ENCODE measurements around the gene CLEC16A.

CLEC16A gene

DNA sequence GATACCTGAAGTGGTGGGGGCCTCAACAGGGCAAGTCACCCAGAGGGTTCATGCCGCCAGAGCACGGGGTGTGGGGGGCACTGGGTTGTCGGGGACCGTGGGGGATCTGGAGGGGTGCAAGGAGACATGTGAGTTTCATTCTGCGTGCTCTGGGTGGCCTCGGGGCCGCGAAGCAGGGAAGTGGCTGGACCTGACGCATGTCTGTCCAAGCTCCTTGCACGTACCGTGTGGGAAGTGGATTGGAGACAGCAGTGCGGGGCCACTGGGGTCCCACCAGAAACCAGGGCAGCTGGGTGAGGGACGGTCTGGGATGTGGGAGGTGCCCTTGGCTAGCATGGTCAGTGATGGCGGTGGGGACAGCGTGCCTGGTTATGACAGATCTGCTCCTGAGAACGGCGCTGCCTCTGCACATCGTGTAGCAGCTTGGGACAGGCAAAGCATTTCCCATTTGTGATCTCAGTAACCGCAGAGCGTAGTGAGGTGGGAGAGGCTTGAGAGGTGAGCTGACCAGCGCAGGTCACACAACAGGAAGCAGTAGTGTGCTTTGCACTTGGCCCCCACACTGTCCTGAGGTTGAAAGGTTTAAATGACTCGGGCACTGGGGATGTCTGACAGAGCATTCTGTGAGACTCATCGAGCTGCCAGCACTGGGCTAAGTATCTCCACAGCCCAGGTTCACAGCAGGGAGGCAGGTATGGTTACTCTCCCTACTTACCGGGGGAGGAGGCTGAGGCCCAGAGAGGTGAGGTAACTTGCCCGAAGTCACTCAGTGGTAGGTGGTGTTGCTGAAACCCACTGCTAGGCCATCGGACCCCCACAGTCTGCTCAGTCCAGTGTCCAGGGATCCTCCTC lies 197.3 kb downstream of the CLEC16A start:
- no peak for DNase-seq (ENCODE audit: low read depth)

DNA sequence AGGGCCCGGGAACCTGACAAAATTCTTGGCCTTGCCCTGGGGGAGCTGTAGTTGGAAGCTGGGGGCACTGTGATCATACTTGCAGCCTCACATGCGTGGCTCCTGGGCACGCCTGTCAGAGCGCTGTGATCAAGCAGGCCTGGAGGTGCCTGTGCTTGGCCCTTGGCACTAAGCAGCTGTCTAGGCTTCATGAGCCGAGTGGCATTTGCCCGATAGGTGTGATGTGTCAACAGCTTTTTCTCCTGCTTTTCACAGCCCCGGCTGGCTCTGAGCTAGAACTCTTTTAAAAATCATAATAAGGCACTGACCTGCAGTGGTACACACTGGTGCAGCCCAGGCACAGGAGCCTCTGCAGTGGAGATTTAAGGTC lies 197.9 kb downstream of the CLEC16A start:
- DNase-seq (ENCODE audit: low read depth): no peak

DNA sequence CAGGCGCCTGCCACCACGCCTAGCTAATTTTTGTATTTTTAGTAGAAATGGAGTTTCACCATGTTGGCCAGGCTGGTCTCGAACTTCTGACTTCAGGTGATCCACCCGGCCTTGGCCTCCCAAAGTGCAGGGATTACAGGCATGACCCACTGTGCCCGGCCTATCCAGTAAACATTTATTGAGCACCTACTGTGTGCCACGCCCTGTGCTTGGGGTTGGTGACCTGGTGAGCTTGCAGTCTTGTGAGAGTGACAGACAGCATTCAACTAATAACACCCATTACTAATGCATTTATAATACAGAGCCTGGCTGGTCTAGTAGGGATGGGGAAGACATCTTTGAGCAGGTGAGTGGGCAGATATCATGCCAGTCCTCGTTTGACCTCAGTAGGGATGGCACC lies 198.6 kb downstream of the CLEC16A start:
- no peak for DNase-seq (ENCODE audit: low read depth)

DNA sequence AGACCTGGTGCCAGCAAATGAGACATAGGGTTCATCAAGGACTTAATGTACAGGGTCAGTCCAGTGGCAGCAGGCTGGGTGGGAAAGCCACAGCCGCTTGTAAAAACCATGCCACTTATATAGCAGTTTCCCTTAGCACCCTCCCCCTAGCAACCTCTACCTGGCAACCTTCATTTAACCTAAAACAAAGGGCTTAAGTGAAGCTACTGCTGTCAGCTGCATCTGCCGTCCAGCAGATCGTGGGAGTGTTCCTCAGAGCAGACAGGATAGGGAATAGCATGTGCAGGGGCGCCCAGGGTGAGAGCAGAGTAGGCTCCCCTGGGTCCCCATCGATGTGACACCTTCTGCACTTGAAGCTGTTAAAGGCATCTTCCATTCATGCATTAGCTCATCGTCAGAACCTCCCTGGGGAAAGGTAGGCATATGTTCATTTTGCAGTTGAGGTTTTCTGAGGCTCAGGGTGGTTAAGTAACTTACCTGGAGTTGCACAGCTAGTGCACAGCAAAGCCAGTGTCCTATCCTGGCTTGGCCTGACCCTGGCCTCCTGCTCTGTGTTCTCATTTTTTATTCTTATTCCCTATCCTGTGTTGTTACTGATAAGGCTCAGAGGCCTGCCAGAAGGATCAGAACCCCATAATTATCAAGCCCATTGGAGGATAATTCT lies 199.1 kb downstream of the CLEC16A start:
- no peak for DNase-seq (ENCODE audit: low read depth)

DNA sequence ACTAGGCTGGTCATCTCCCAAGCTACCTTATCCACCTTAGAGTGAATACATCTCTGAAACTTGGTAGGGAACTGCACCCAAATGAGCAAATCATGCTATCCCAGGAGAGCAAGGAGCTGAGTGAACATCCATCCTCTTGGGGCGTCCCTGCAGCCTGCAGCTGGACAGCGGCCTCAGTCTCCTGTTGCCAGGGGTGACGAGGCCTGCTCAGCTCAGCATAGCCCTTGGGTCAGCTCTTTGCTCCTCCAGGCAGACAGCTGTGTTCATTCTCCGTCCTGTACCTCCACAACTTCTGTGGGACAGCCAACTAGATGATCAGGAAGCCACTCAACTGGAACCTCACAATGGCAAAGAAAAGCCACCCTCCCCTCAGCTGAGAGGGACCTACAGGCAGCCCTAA lies 199.8 kb downstream of the CLEC16A start:
- no peak for DNase-seq (ENCODE audit: low read depth)

DNA sequence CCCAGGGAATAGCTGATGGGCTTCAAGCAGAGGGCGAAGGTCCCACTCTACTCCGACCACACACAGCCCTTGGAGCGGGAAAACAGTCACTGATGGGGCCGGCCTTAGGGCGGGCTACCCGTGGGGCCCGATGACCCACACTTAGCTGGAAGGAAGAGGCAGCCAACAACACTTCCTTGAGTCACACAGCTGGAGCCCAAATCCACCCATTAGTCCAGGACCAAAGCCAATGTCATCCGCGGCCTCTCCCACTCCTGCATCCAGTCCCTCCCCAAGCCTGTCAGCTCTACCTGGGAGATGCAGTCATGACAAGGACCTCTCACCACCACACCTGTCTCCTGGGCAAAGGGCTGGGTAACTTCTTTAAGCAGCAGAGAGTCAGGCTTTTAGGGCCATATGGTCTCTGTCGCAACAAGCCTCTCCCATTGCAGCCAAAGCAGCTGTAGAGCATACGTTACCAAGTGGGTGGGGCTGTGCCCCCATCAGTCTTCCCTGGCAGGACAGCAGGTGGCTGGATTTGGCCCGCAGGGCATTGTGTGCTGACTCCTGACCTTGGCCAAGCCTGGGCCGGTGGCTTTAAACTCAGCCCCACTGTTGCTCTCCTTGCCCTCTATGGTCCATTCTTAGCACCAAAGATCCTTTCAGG lies 200.9 kb downstream of the CLEC16A start:
- DNase-seq (ENCODE audit: low read depth): no peak

DNA sequence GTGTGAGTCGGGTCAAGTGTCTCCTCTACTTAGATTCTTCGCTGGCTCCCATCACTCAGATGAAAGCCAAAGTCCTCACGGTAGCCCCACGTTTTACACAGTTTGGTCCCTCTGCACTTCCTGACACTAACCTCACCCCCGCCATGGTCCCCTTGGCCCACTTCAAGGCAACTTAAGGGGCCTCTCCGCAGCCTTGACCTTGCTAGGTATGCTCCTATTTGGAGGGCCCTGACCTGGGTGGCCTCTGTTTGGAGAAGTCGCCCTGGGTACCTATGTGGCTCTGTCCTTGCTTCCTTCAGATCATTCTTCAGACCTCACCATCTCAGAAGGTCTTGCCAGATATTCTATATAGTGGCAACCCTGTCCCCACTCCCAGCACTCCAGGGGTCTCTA lies 201.5 kb downstream of the CLEC16A start:
- DNase-seq (ENCODE audit: low read depth): no peak

DNA sequence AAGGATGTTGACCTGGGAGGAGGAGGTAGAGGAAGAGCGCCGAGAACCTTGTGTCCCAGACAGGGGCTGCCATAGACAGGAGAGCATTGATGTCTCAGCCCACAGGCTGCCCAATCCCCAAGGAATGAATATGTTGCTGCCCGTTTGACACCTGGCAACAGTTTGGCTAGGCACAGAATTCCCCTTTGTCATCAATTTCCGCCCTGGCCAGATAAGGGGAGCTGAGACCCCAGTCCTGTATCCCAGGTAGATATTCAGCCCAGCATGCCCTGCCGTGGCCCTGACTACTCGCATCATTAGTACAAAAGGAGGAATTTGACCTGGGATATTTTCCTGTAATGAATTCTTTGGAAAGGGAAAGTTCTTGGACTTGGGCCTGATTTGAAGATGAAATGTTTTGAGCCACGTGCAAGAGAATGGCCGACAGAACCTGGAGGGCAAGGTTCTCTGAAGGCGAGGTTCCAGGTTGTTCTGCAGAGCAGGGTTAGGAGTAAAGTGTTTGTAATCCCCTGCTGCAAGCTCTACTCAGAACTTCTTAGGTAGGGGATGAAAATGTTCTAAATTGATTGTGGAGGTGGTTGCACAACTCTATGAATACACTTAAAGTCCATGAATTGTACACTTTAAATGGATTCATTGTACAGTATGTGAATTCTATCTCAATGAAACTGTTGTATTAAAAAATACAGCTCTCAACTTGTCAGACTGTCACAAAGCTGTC lies 202.8 kb downstream of the CLEC16A start:
- DNase-seq (ENCODE audit: low read depth): no peak

DNA sequence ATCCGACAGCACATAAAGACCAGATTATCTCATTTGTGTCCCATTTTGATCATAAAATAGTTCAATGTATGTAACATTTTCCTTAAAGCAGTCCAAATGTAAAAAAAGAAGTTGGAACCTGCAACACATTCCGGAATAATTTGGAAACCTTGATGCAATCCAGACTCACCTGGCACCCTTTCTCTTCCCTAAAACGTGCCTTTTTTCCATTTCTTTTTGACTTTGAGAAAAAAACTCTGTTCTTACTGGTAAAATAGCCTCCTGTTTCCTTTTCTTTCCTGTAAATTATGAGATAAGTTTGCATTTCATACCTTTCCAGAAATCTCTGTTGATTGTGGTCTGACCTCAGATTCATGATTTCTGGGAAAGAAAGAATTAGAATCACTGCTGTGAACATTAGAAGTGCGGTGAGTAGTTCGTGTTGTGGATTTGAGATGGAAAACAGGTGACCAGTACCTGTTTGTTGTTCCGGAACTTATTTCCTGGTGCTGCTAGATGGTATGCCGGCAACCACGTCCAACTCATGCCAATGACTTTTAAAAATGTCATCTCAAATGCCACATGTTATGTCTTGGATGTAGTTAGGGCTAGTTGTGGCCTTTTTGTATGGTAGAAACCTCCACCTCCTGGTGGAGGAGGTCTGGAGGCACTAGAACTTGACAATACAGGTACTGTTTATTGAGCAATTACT lies 203.5 kb downstream of the CLEC16A start:
- DNase-seq (ENCODE audit: low read depth): no peak

DNA sequence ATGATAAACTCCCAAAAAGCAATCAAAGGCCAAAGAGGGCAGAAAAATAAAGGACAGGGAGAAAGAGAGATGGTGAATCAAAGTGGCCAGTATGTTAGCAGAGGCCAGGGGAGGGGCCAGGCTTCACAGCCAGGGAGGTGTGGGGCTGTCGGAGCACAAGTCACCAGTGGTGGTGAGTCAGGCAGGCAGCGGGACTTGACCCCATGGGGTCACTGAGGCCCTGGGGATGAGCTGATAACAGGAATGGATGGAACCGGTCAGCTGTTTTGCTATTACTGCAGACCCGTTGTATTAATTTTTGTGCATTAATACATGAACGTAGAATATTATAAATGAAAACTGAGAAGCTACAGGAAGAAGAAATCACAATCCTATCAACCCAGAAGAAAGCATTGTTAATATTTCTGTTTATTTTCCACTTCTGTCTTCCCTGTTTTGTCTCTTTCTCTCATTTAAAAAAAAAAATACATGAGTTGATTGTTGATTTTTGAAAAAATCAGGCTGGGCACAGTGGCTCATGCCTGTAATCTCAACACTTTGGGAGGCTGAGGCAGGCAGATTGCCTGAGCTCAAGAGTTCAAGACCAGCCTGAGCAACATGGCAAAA lies 204.8 kb downstream of the CLEC16A start:
- DNase-seq (ENCODE audit: low read depth): no peak

DNA sequence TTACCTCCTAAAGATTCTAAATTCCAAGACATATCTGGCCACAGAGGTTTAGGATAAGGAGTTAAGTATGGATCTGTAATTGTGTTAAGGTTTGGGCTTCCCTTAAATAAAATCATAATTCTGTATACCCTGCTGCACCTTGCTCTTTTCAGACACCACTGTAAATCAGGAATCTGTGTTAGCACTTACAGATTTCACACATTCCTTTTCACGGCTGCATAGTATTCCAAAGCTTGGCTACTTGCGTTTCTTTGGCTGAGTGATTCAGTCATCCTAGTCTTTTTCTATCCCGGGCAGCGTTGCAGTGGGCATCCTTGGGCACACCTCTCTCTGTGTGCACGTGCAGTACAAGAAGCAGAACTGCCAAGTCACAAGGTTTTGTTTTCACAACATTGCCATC lies 205.8 kb downstream of the CLEC16A start:
- no peak for DNase-seq (ENCODE audit: low read depth)

DNA sequence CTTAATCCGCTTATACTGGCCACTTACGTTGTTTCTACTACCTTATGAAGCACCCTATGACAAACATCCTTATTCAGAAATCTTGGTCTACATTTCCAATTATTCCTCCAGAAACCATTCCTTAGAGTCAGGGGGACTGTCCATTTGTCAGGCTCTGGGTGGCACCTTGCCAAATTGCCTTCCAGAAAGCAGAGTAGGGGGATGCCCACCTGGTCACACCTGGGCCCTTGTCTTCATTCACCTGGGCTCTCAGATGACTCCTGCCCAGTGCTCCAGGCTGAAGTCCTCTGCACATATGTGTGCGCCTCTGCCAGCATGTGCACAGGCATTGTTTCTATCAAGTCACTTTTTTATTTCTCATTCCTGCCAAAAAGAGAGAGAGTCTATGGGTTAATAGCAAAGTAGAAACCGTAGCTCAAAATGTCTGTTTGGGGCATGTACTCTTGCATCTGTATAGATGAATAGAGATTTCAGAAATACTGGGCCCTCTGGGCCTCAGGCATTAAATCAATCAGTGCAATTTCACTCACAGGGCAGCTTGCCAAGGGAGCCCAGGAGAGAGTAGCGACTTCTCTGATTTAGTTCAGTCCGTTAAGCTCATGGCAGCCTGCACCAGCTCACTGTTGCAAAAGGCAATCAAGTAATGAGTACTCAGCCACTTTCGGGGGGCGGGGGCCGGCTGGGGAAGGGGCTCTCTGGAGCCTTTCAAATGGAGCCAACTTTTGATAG lies 207.0 kb downstream of the CLEC16A start:
- DNase-seq (ENCODE audit: low read depth): no peak

DNA sequence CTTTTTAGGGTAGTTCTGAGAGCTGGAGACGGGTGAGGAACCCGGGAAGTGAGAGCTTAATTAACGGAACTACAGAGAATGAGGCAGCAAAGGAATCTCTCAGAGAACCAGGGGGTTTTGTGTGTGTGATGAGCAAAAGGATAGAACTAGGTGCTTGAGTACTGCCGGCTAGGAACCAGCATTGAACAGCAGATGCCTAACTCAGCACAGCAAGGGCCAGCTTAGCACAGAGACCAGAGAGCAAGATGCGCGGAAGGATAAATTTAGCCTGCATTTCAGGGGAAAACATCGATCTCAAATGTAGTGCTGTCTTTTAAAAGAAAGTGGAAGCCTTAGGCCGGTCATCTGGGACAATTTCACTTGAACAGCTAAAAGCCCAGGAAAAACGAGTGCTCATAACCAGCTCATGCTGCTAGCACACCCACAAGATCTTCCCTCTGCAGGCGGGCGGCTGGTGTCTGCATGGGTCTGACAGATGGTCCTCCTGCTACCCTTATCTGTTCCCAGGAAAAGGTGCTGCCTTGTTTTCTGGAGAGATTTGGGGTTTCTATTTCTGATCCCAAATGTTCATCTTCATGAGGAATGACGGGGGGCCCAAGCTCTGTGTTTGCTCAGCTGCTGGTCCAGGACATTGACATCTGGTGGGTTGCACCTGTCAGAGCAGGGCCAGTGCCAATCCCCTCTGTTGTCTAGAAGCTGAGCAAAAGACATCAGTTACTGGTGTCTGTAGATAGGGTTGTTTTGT lies 207.7 kb downstream of the CLEC16A start:
- DNase-seq (ENCODE audit: low read depth): no peak

DNA sequence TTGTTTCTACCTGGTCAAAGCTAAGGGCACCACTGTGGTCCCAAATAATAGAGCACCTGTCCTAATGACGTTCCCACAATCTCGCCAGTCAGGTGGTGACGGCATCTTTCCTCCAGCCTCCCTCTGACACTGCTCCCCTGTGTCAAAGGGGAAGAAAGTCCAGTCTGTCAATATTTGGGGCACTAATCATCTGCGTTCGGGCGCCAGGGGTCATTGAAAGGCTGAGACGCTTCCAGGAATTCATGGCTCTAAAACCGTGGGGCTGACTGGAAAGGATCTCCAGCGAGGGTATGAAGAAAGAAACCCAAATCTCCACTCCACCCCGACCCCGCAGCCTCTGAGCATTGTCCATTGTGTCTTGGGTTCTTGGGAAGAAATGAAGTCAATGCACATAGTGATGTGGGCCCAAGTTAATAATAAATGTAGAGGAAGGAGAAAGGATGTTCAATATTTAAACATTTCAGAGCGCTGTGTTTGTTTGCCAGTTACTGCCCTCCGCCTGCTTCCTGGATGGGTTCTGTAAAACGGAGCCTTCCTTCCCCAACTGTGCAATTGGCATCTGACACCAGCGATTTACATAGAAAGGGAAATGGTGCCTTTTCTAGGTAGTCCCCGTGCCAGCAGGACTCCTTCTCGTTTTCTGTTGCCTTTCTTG lies 208.4 kb downstream of the CLEC16A start:
- DNase-seq (ENCODE audit: low read depth): no peak

DNA sequence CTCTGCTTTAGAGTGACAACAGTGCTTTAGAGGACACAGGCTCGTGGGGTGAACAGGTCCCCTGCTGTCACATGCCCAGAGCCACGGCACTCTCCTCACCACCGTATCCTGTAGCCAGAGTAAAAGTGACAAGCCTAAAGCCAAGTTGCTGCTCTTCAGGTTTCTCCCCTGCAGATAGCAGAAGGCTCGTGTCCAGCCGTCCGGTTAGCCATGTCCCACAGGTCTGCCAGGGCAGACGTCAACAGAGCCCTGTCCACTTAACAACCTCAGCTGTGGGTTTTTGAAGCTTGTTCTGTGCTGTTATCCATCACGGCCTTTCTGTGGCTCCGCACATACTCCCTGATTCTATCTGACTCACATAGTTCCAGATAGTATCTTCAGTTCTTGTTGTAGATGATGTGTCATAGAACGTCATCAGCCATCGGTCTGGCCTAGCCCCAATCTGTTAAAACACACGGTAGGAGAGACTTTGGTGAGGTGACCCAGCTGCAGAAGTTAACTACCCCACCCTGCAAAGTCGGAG lies 211.0 kb downstream of the CLEC16A start:
- DNase-seq (ENCODE audit: low read depth): peak; percentile 24

DNA sequence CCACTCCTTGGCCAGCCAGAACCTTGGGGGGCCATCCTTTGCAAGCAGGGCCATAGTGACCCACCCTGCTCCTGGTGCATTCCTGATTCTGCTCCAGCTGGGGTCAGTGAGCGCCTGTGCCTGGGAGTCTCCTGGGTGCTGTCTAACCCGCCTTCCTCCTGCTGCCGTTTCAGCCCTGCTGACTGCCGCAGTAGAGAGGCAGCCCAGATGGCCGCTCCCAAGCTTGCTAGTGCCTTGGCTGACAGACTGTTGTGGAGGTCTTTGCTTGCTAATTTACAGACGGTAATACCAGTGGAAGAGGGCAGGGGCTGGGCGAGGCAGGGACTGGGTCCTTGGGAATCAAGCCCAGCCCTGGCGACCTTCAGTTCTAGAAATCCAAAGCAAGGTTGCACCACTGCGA lies 212.0 kb downstream of the CLEC16A start:
- DNase-seq (ENCODE audit: low read depth): no peak

DNA sequence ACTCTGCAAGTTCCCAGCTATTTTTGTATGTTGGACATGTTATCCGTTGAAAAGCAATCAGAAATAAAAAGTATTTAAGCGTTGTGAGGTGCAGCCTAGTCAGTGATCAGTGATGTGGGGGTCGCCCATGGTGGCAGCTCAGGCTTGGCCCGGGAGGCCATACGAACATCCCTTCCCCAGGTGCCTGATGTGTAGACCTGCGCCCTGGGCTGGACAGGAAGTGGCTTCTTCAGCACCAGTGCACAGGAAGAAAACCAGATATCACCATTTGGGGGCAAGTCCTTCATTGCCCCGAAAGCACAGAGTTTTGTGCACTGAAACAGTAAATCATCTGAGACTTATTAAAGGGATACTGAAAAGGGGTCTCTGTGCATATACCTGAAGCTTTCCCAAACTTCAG lies 212.8 kb downstream of the CLEC16A start:
- DNase-seq (ENCODE audit: low read depth): no peak

DNA sequence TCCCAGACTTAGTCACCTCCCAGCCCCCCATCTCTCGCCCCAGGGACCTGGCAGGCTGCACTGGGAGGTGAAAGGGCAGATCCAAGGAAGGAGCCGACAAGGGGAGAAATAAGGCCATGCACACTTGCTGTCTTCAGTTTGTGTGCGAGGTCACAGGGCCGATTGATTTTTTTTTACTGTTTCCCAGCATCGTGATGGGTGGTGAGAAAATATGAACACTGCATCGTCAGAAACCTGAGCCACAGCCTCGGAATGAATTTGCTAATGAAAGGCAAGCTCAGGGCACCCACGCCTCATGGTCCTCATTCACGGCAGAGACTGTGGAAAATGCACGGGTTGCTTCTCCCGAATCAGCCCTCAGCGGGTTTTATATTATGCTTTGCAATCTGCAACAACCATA lies 213.7 kb downstream of the CLEC16A start:
- DNase-seq (ENCODE audit: low read depth): no peak

DNA sequence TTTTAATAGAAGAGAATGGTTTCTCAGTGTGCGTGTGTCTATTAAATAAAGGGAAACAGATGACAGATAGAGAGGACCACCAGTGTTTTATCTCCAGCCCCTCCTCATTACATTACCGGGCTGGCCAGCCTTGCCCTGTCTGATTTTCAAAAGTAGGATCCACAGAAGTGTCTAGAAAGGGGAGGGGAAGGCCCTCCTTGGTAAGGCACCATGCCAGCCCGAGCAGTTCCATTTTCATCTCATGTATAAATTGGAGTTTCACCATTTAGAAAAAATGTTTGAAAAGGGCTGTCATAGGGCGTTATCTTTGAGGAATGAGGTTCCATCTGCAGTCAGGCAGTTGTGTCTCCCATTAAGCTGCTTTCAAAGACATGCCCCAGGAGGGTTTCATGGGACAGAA lies 214.9 kb downstream of the CLEC16A start:
- DNase-seq (ENCODE audit: low read depth): no peak
